Occipital lobe (tissue), 2 donors: ENCODE data around the gene TRIM54. TPM values are rescaled to one million over a fixed set of nuclear protein-coding genes. Genes with fewer than 3 reads are reported as not detected.
A peak's percentile ranks its signal among the peaks of the same experiment; 100 is the strongest.
"Not testable (repeated sequence)": the region's sequence is repeated elsewhere in the genome, so short reads cannot be mapped to it uniquely, and the experiment has no call there.

Experiments used
- DNase-seq: peaks from one replicate; lab custom pipeline; 2025; lab: John Stamatoyannopoulos, UW
- total RNA-seq: library from RNA; depleted of rRNA; stranded (reverse); fragments of >200 nt; gene quantifications from one replicate; pipeline ENCODE4 v1.2.3, GENCODE V29; 2014

TRIM54 gene
- total RNA-seq, 1 donor from 2014 or later, result not detected

DNA sequence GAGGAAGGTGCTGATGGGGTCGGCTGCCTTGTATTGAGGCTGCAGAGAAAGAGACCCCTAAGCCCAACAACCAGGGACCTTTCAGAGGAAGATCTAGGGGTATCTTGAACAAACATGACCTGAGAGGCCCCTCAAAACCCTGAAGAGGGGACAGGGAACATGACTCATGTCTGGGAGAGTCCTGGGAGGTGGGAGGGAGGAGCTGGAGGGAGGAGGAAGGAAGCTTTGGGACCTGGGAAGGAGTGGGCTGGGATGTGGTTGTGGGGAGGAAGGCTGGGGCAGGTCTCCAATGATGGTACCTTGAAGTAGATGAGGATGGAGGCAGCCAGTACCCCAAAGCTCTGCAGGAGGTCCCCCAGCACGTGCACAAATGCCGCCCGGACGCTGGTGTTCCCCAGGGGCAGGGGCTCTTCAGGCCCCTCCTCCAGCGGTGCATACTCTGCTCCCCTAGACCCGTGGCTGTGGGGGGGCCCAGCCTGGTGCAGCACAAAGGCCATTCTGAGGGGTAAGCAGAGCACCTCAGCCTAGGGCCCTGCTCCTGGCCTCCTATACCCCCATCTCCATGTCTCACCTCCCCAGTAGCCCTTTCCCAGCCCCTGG lies 25.3 kb upstream of the TRIM54 start:
- DNase-seq, result no peak

DNA sequence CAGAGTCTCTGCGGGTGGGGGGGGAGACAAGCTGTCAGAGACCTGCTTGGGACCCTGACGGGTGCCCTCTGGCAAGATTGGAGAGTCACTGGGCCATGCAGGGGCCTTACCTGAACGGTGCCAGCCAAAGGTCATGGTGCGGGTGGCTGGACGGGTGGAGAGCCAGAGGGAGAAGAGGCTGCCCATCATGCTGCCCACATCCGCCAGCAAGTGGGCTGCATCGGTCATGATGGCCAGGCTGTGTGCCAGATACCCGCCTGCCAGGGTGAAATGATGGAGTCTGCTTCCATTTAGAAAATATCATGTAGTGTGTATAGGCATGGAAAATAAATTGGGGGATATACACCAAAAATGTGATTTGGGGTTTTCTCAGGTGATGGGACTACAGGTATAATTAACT lies 24.2 kb upstream of the TRIM54 start:
- DNase-seq, result no peak

DNA sequence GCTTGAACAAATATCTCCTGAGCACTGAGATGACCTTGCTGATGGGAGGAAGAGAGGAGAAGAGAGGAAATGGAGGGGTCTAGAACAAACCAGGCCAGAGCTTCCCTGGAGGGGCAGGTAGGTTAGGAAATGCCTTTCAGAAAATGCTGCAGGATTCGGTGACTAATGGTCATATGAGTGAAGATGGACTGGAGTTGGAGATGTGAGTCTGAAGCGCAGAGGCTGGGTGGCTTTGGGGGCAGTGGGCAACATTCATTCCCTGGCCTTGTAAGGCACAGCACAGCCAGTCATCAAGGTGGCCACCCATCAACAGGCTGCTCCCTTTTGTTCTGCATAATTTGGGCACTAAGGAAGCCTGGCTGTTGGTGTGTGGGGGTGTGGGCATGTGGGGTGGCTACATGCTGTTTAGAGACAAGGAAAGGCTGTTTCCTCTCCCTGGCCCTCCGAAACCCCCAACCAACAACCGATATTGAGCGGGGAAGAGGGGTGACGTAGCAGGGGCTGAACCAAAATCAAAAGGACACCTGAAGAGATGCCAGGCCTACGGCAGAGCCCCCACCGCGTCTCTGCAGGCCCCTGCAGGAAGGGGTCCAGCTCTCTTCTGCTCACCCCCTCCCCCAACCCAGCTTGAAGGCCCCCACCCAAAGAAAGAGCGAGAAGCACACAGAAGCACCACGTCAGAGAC lies 20.8 kb upstream of the TRIM54 start:
- no peak for DNase-seq

- no peak for DNase-seq
Measured at GRCh38 chr2:27261926-27262298, 20.3 kb upstream of the TRIM54 start.

GRCh38 chr2:27262379-27263286 lies 19.6 kb upstream of the TRIM54 start, which contains the start of gene SLC30A3:
TSS of gene SLC30A3 (minus strand) at chr2:27263047. CDS start at chr2:27262906, 141 bp downstream.
- peak; percentile 68 for DNase-seq

- peak; percentile 30 for DNase-seq
Measured at GRCh38 chr2:27263287-27264252, 18.7 kb upstream of the TRIM54 start.

DNA sequence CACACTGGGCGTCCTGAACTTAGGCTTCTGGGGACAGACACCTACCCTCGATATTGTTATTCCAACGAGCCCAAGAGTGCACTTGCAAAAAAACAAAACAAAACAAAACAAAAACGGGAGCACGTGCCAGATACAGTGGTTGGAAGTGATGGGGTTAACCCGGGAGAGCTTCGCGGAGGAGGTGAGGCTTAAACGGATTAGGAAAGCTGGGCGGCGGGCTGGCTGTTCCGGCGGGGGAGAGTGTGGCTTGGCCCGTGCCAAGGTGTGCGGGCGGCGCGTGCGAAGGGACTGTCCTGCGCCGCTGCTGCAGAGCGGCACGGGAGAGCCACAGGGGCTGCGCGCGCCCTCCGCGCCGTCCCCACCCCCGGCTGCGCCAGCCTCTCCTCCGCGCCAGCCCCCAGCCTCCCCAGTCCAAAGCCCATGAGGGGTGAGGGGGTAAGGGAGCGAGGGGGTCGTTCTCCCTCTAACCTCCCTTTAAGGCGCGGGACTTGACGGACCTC lies 17.9 kb upstream of the TRIM54 start:
- no peak for DNase-seq

GRCh38 chr2:27264753-27265535 lies 17.3 kb upstream of the TRIM54 start:
- no peak for DNase-seq

- no peak for DNase-seq
Measured at GRCh38 chr2:27265536-27265870, 16.7 kb upstream of the TRIM54 start.

GRCh38 chr2:27268296-27268695 lies 13.9 kb upstream of the TRIM54 start:
- not testable (repeated sequence) for DNase-seq

GRCh38 chr2:27270131-27270530 lies 12.1 kb upstream of the TRIM54 start:
- DNase-seq, result no peak

GRCh38 chr2:27270670-27271069 lies 11.6 kb upstream of the TRIM54 start:
- DNase-seq, result no peak

DNA sequence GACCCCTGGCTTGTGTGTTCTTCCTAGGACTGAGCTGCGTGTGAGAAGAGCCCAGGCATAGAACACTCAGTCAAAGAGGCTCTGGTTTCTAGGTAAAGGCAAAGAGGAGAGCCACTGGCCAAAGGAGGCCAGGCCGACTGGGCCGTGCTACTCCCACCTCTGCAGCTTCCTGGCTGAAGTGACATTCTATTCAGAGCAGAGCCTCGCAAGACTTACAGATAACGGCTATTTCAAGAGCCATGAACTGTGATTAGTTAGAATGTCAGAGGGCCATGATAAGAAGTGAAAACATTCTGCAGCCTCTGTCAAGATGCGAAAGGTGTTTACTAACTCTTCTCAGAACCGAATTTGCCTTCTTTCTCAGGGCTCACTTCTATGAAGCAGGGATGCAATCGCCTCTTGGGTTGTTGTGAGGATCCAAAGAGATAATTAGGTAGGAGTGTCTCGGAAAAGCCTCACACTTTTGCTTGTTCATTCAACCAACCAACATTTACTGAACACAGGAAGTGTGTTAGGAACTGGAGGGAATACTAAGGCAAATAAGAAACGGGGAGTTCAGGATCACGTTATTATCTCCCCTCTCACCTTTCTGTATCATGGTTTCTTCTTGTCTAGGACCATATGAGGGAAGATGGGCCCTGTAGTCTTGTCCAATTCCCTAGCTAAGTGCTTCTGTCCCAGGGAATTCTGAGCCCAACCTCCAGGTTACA lies 10.4 kb upstream of the TRIM54 start:
- no peak for DNase-seq

GRCh38 chr2:27272537-27273522 lies 9.4 kb upstream of the TRIM54 start:
- DNase-seq, result not testable (repeated sequence)

DNA sequence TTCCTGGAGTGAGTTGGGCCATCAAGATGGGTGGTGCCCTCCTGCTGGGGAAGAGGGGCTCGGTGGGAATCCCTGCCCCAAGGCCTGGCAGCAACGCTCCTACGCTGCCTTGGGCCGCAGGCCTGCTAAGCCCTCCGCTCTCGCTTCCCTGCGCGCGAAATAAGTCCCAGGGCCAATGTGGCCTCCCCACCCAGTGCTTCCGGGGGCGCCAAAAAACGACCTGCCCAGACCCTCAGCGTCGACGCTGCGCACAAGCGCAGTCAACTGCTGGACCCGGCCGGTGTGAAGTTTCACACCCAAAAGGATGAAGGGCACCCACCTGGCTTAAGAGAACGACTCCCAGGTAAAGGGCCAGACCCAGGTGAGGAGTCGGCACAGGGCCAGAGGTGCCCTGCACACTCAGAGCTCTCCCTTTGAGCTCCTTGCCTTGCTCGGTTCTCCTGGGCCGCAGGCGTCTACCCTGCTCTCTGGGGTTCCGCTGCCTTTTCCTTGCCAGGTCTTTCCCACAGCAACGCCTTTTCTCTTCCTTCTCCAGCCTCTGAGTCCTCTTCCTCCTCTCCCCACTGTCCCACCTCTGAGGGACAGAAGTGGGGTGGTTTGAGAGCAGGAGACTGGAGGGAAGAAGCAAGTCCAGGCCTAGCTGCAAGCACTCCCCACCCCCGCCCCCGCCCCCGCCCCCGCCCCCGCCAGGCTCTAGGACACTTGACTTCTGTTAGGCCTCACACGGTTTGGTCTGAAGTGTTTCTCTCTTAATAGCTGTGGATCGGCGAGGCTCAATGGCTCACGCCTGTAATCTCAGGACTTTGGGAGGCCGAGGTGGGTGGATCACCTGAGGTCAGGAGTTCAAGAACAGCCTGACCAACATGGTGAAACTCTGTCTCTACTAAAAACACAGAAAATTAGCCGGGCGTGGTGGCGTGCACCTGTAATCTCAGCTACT lies 6.7 kb upstream of the TRIM54 start, which contains the start of gene DNAJC5G:
DNAJC5G (plus strand) TSS at position 223 of the 940 bp plus-strand sequence. CDS start 1,296 bp downstream, outside the sequence.
- DNase-seq, result no peak

GRCh38 chr2:27278010-27278409 lies 4.2 kb upstream of the TRIM54 start:
- no peak for DNase-seq

GRCh38 chr2:27280826-27281225 lies 1.4 kb upstream of the TRIM54 start:
- no peak for DNase-seq
